CD1c-positive myeloid dendritic cell (primary cell): ENCODE data around the gene FGF11.

ENCODE experiments used
- DNase-seq: peaks from one replicate; pipeline ENCODE4 v3.0.0-alpha.2; 2016; ENCODE audit errors: extremely low spot score

Gene FGF11

GRCh38 chr17:7439462-7440112 lies at the start of gene FGF11:
Gene FGF11, plus strand, starts transcription at chr17:7439512. Its CDS starts 109 bp downstream, at chr17:7439621.
- DNase-seq: no peak

- no peak for DNase-seq
Observed at GRCh38 chr17:7389924-7390910, 49.1 kb upstream of the FGF11 start.

GRCh38 chr17:7391307-7391706 lies 48.0 kb upstream of the FGF11 start:
- DNase-seq: no peak

- DNase-seq: no peak
Observed at GRCh38 chr17:7392696-7393612, 46.4 kb upstream of the FGF11 start.

- DNase-seq: peak; percentile 36
Observed at GRCh38 chr17:7393613-7394451, 45.5 kb upstream of the FGF11 start.

GRCh38 chr17:7394452-7395191 lies 44.7 kb upstream of the FGF11 start, which contains the start of gene PLSCR3:
Gene PLSCR3, minus strand, starts transcription at chr17:7394525. Its CDS starts 415 bp downstream, at chr17:7394110.
- DNase-seq: peak; percentile 90

GRCh38 chr17:7396147-7396546 lies 43.2 kb upstream of the FGF11 start:
- no peak for DNase-seq

GRCh38 chr17:7398612-7399011 lies 40.7 kb upstream of the FGF11 start:
- DNase-seq: no peak

- DNase-seq: peak; percentile 41
Observed at GRCh38 chr17:7403043-7403726, 36.1 kb upstream of the FGF11 start.

GRCh38 chr17:7403727-7403976 lies 35.7 kb upstream of the FGF11 start:
- no peak for DNase-seq

GRCh38 chr17:7403977-7404736 lies 35.2 kb upstream of the FGF11 start, which contains the start of gene TMEM256:
Gene TMEM256, minus strand, starts transcription at chr17:7404097. Its CDS starts 13 bp downstream, at chr17:7404084.
- peak; percentile 99 for DNase-seq

GRCh38 chr17:7404737-7405349 lies 34.5 kb upstream of the FGF11 start:
- peak; percentile 73 for DNase-seq

GRCh38 chr17:7405350-7406234 lies 33.7 kb upstream of the FGF11 start:
- no peak for DNase-seq

- DNase-seq: no peak
Observed at GRCh38 chr17:7406235-7406825, 33.0 kb upstream of the FGF11 start.

GRCh38 chr17:7407082-7407481 lies 32.2 kb upstream of the FGF11 start:
- no peak for DNase-seq

GRCh38 chr17:7407485-7408251 lies 31.6 kb upstream of the FGF11 start, which contains the start of gene NLGN2:
Gene NLGN2, plus strand, starts transcription at chr17:7407845. Its CDS starts 411 bp downstream, at chr17:7408256.
- DNase-seq: no peak
